CD4-positive, alpha-beta memory T cell (primary cell): ENCODE results near the gene ZBP1. TPM values are rescaled to one million over a fixed set of nuclear protein-coding genes. Genes with fewer than 3 reads are reported as not detected.

Experiments used
- CTCF ChIA-PET: fragments of 350-600 bp; sonication (Branson Sonifier 250); formaldehyde crosslinking; loops from one replicate; lab custom pipeline; 2021; ENCODE audit warnings: inconsistent platforms; ENCODE audit not compliant: partially characterized antibody; lab: Charles Lee
- POLR2A ChIA-PET: fragments of 350-600 bp; sonication (Branson Sonifier 250); formaldehyde crosslinking; loops from one replicate; lab custom pipeline; 2021; ENCODE audit not compliant: partially characterized antibody; lab: Charles Lee
- DNase-seq, 5 donors: peaks; one replicate each; pipeline versions ENCODE4 v3.0.0 to v3.0.0-alpha.2; 2020 to 2022; ENCODE audit warnings: mixed read lengths in 1 of 5
- H3K27ac ChIP-seq: one replicate; pipeline ENCODE4 v1.7.0; 2013; ENCODE audit warnings: low read depth, low read length
- H3K27me3 ChIP-seq: 2 replicates; pipeline ENCODE4 v1.7.0; 2013; ENCODE audit warnings: mild to moderate bottlenecking, low read length, moderate library complexity; ENCODE audit not compliant: insufficient read depth
- H3K36me3 ChIP-seq: 2 replicates; pipeline ENCODE4 v1.7.0; 2013; ENCODE audit warnings: mild to moderate bottlenecking, low read length, moderate library complexity; ENCODE audit not compliant: insufficient read depth
- H3K4me1 ChIP-seq: 2 replicates; pipeline ENCODE4 v1.7.0; 2013; ENCODE audit warnings: mild to moderate bottlenecking, low read length, moderate library complexity; ENCODE audit not compliant: insufficient read depth
- H3K4me3 ChIP-seq, 2 donors: one replicate each; pipeline ENCODE4 v1.7.0; 2013; ENCODE audit warnings: low read length in 2 of 2, mild to moderate bottlenecking in 1 of 2
- H3K9me3 ChIP-seq, 2 donors: one replicate each; pipeline ENCODE4 v1.7.0; 2013; ENCODE audit warnings: low read length in 2 of 2, control low read depth in 1 of 2; ENCODE audit not compliant: control insufficient read depth in 1 of 2
- H3K27ac Mint-ChIP-seq, 7 donors: one replicate each; pipeline ENCODE4 v1.8.0; 2020 to 2021; ENCODE audit warnings: mixed read lengths in 7 of 7, mild to moderate bottlenecking in 6 of 7, inconsistent platforms in 3 of 7, moderate library complexity in 3 of 7
- H3K27me3 Mint-ChIP-seq, 2 donors: one replicate each; pipeline ENCODE4 v1.8.0; 2020 to 2021; ENCODE audit warnings: mixed read lengths in 2 of 2
- H3K36me3 Mint-ChIP-seq, 2 donors: one replicate each; pipeline ENCODE4 v1.8.0; 2020 to 2021; ENCODE audit warnings: mixed read lengths in 2 of 2, inconsistent platforms in 1 of 2, mild to moderate bottlenecking in 1 of 2
- H3K4me1 Mint-ChIP-seq, 4 donors: one replicate each; pipeline ENCODE4 v1.8.0; 2020 to 2021; ENCODE audit warnings: mixed read lengths in 4 of 4, mild to moderate bottlenecking in 1 of 4
- H3K4me3 Mint-ChIP-seq, 8 donors: one replicate each; pipeline ENCODE4 v1.8.0; 2020 to 2021; ENCODE audit warnings: mixed read lengths in 8 of 8, mild to moderate bottlenecking in 7 of 8, moderate library complexity in 6 of 8, inconsistent platforms in 3 of 8
- H3K9me3 Mint-ChIP-seq, 8 donors: one replicate each; pipeline ENCODE4 v1.8.0; 2020 to 2021; ENCODE audit warnings: mixed read lengths in 8 of 8, mild to moderate bottlenecking in 5 of 8, inconsistent platforms in 3 of 8, moderate library complexity in 1 of 8
- intact Hi-C: fragments of 100-400 bp; cut with micrococcal nuclease; formaldehyde crosslinking; loops from one replicate; pipeline ENCODE4 v1.15.1; 2023
- polyA plus RNA-seq, 2 donors: library from polyadenylated mRNA; unstranded; fragments of 300-500 nt; fragmentation: Illumina TruSeq; gene quantifications; one replicate each; pipeline ENCODE4 v1.2.3, GENCODE V29; 2021
- total RNA-seq, 2 experiments: library from RNA; stranded (reverse); gene quantifications; one replicate each; pipeline ENCODE4 v1.2.3, GENCODE V29; 2021

Gene ZBP1
- total and polyA plus RNA-seq, 4 experiments from 2014 or later = 11.7 to 25.2 (median 19.8) TPM

GRCh38 chr20:57649617-57650015 lies 29.4 kb upstream of the ZBP1 start:
- ChIA-PET CTCF (interaction anchor here (1.1 kb wide), 1 partner anchor 52 kb away, joined by 3 read pairs; no protein-coding TSS in a partner anchor), POLR2A (interaction anchor here (0.9 to 1.6 kb wide), 2 partner anchors 27 to 30 kb away, joined by 3 to 4 read pairs; partner anchors contain the start of gene ZBP1)
- Histone ChIP-seq H3K9me3 (no peaks in the 10 kb centered on the region), H3K27ac (no peak overlapping the region), H3K4me3 (no peak overlapping the region), H3K36me3 (no peaks in the 10 kb centered on the region), H3K4me1 (no peaks in the 10 kb centered on the region), H3K27me3 (no peaks in the 10 kb centered on the region)
- Mint-ChIP-seq H3K4me3 (no peak overlapping the region), H3K4me1 (peaks cover 5 to 7% (median 5%) of the 10 kb centered on the region in 4 donors), H3K36me3 (peaks cover 4 to 5% of the 10 kb centered on the region in 2 donors), H3K27ac (no peak overlapping the region), H3K9me3 (peaks cover 3 to 17% (median 11%) of the 10 kb centered on the region in 8 donors), H3K27me3 (peaks cover 0 to 6% of the 10 kb centered on the region in 2 donors)
- intact Hi-C loops = no loop called here
- no peak for DNase-seq

DNA sequence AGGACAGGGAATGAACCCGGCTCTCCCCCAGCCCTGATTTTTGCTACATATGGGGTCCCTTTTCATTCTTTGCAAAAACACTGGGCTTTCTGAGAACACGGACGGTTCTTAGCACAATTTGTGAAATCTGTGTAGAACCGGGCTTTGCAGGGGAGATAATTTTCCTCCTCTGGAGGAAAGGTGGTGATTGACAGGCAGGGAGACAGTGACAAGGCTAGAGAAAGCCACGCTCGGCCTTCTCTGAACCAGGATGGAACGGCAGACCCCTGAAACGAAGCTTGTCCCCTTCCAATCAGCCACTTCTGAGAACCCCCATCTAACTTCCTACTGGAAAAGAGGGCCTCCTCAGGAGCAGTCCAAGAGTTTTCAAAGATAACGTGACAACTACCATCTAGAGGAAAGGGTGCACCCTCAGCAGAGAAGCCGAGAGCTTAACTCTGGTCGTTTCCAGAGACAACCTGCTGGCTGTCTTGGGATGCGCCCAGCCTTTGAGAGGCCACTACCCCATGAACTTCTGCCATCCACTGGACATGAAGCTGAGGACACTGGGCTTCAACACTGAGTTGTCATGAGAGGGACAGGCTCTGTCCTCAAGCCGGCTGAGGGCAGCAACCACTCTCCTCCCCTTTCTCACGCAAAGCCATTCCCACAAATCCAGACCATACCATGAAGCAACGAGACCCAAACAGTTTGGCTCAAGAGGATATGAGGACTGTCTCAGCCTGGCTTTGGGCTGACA lies 28.8 kb upstream of the ZBP1 start:
- POLR2A ChIA-PET = interaction anchor here (1.6 kb wide), 1 partner anchor 30 kb away, joined by 4 read pairs; the partner anchor contains the start of gene ZBP1
- peaks cover 0 to 1% (median 0%) of the 10 kb centered on the region in 4 donors for H3K4me1 Mint-ChIP-seq
- CTCF ChIA-PET = interaction anchor here (0.8 to 2.0 kb wide), 6 partner anchors 16 to 53 kb away, joined by 3 to 6 read pairs (median 3); no protein-coding TSS in a partner anchor

DNA sequence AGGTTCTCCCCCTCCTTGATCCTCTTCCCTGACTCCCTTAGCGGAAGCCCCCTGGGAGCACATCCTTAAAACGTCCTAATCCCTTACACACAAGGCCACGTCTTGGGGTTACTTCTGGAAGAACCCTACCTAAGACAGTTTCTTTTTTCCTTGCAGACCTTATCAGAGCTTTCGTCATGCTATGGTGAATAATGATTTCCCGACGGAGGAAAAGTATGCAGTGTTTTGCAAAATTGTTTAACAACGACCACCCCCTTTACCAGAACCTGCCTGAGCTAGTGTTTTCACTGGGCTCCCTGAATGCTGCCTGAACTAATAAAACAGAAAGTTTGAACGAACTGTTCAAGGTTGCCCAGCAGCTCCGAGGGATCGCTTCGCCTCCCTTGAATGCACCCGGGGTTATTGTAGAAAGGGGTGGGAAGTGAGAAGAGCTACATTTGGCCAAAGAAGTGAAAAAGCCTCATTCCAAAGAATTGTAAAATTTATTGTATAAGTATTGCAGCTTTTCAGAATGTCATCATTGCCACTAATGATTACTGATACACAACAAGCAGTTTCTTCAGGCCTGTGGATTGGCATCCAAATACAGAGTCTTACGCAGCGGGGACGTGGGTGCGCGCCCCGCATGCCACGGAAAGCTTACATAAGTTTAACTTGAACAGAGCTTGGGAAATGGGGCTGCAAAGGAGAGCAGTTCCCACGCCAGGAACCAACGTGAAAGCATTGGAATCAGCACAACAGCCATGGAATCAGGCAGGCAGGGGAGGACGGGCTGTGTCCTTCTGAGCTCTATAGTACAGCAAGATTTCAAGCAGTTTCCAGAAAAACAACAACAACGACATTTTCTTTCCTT lies 27.9 kb upstream of the ZBP1 start:
- Histone ChIP-seq H3K4me1 (no peaks in the 10 kb centered on the region), H3K9me3 (no peaks in the 10 kb centered on the region), H3K4me3 (no peak overlapping the region), H3K27ac (no peak overlapping the region), H3K27me3 (no peaks in the 10 kb centered on the region), H3K36me3 (no peaks in the 10 kb centered on the region)
- Mint-ChIP-seq H3K9me3 (peaks cover 3 to 32% (median 16%) of the 10 kb centered on the region in 8 donors), H3K36me3 (peaks cover 4 to 5% of the 10 kb centered on the region in 2 donors), H3K27ac (no peak overlapping the region), H3K27me3 (peaks cover 0 to 4% of the 10 kb centered on the region in 2 donors), H3K4me3 (no peak overlapping the region), H3K4me1 (no peaks in the 10 kb centered on the region)
- DNase-seq = no peak
- CTCF ChIA-PET = interaction anchor here (0.6 to 2.0 kb wide), 6 partner anchors 15 to 64 kb away, joined by 3 to 6 read pairs (median 3); no protein-coding TSS in a partner anchor
- POLR2A ChIA-PET = interaction anchor here (0.8 kb wide), 1 partner anchor 29 kb away, joined by 3 read pairs; no protein-coding TSS in a partner anchor
- intact Hi-C loops = no loop called here

More for the DNA sequence above, 28.8 kb upstream of the ZBP1 start:
- H3K9me3 Mint-ChIP-seq = peaks cover 3 to 23% (median 15%) of the 10 kb centered on the region in 8 donors
- Histone ChIP-seq H3K4me3 (no peak overlapping the region), H3K27ac (no peak overlapping the region), H3K36me3 (no peaks in the 10 kb centered on the region), H3K4me1 (no peaks in the 10 kb centered on the region), H3K9me3 (no peaks in the 10 kb centered on the region), H3K27me3 (no peaks in the 10 kb centered on the region)
- peaks cover 0 to 4% of the 10 kb centered on the region in 2 donors for H3K27me3 Mint-ChIP-seq
- H3K4me3 Mint-ChIP-seq = no peak overlapping the region
- no peak for DNase-seq
- intact Hi-C loops = no loop called here
- no peak overlapping the region for H3K27ac Mint-ChIP-seq
- H3K36me3 Mint-ChIP-seq = peaks cover 4 to 5% of the 10 kb centered on the region in 2 donors

- H3K27me3 ChIP-seq = no peaks in the 10 kb centered on the region
Measured at GRCh38 chr20:57647006-57647932, 27.0 kb upstream of the ZBP1 start.

GRCh38 chr20:57638895-57639236 lies 18.6 kb upstream of the ZBP1 start:
- Histone ChIP-seq H3K36me3 (no peaks in the 10 kb centered on the region), H3K27me3 (no peaks in the 10 kb centered on the region), H3K4me3 (no peak overlapping the region), H3K27ac (no peak overlapping the region), H3K4me1 (peaks cover 11% of the 10 kb centered on the region), H3K9me3 (no peaks in the 10 kb centered on the region)
- Mint-ChIP-seq H3K4me1 (peaks cover 8 to 14% (median 10%) of the 10 kb centered on the region in 4 donors), H3K4me3 (no peak overlapping the region), H3K9me3 (peaks cover 0 to 48% (median 39%) of the 10 kb centered on the region in 8 donors), H3K36me3 (peaks cover 13 to 29% of the 10 kb centered on the region in 2 donors), H3K27me3 (peaks cover 0 to 9% of the 10 kb centered on the region in 2 donors), H3K27ac (no peak overlapping the region)
- intact Hi-C loops = no loop called here
- CTCF ChIA-PET = no interaction called here
- no peak for DNase-seq
- POLR2A ChIA-PET = interaction anchor here (1.3 kb wide), 1 partner anchor 8 kb away, joined by 3 read pairs; no protein-coding TSS in a partner anchor

More at GRCh38 chr20:57647006-57647932, 27.0 kb upstream of the ZBP1 start:
- peaks cover 0 to 4% of the 10 kb centered on the region in 2 donors for H3K27me3 Mint-ChIP-seq
- POLR2A ChIA-PET = interaction anchor here (0.8 kb wide), 1 partner anchor 28 kb away, joined by 3 read pairs; no protein-coding TSS in a partner anchor
- Histone ChIP-seq H3K9me3 (no peaks in the 10 kb centered on the region), H3K27ac (no peak overlapping the region), H3K4me1 (no peaks in the 10 kb centered on the region), H3K36me3 (no peaks in the 10 kb centered on the region), H3K4me3 (no peak overlapping the region)
- DNase-seq = no peak
- H3K4me3 Mint-ChIP-seq = no peak overlapping the region
- CTCF ChIA-PET = interaction anchor here (1.7 to 2.0 kb wide), 2 partner anchors 15 to 25 kb away, joined by 5 to 6 read pairs; no protein-coding TSS in a partner anchor
- peaks cover 4 to 5% of the 10 kb centered on the region in 2 donors for H3K36me3 Mint-ChIP-seq
- no peaks in the 10 kb centered on the region for H3K4me1 Mint-ChIP-seq
- H3K27ac Mint-ChIP-seq = no peak overlapping the region
- peaks cover 3 to 36% (median 17%) of the 10 kb centered on the region in 8 donors for H3K9me3 Mint-ChIP-seq
- intact Hi-C loops = no loop called here

DNA sequence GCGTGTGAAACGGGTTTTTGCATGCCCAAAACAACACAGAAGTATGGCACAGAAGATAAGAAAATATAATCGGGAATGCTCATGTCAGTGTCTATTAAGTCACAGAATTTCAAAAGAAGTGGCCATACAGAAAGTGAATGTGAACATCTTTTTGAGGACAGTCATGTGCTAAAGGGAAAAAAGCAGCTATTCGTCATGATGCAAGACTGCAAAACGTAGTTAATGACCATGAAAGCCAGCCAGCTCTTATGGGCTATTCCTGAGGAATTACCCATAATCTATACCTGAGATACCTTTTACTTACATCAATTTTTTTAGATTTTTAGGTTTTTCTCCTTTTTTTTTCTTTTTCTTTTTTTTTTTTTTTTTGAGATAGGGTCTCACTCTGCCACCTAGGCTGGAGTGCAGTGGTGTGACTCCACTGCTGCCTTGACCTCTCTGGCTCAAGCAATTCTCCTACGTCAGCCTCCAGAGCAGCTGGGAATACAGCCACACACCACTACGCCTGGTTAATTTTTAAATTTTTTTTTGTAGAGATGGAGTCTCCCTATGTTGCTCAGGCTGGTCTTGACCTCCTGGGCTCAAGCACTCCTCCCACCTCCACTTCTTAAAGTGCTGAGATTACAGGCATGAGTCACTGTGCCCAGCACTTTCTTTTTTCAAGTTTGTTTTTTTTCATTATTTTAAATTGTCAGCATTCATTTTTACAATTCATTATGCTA lies 18.1 kb upstream of the ZBP1 start:
- H3K4me1 Mint-ChIP-seq = peaks cover 10 to 19% (median 14%) of the 10 kb centered on the region in 4 donors
- H3K36me3 ChIP-seq = no peaks in the 10 kb centered on the region
- H3K27ac ChIP-seq = no peak overlapping the region
- no peaks in the 10 kb centered on the region for H3K9me3 ChIP-seq
- H3K36me3 Mint-ChIP-seq = peaks cover 13 to 29% of the 10 kb centered on the region in 2 donors
- no peak overlapping the region for H3K4me3 ChIP-seq
- H3K27ac Mint-ChIP-seq = no peak overlapping the region
- H3K27me3 ChIP-seq = no peaks in the 10 kb centered on the region
- H3K9me3 Mint-ChIP-seq = peaks cover 0 to 45% (median 38%) of the 10 kb centered on the region in 8 donors
- no peak for DNase-seq
- CTCF ChIA-PET = no interaction called here
- peaks cover 16% of the 10 kb centered on the region for H3K4me1 ChIP-seq
- intact Hi-C loops = no loop called here
- H3K4me3 Mint-ChIP-seq = no peak overlapping the region
- POLR2A ChIA-PET = interaction anchor here (1.3 kb wide), 1 partner anchor 8 kb away, joined by 3 read pairs; no protein-coding TSS in a partner anchor
- H3K27me3 Mint-ChIP-seq = peaks cover 0 to 9% of the 10 kb centered on the region in 2 donors
